PC-3 (cell line): ENCODE results near the gene SIN3B. TPM values are rescaled to one million over a fixed set of nuclear protein-coding genes. Genes with fewer than 3 reads are reported as not detected.

ENCODE experiments used
- ATAC-seq: fragments of 200-7000 bp; cut with Tn5 transposase; 2 replicates; pipeline ENCODE4 v1.9.1; 2020; ENCODE audit warnings: mild to moderate bottlenecking, moderate library complexity
- BruUV-seq: library from RNA; stranded (reverse); fragments of 400-500 nt; replicated peaks from 2 replicates; lab custom pipeline; 2021; lab: Mats Ljungman, UMichigan
- CTCF ChIA-PET: fragments of 300-600 bp; sonication (Branson Sonifier 250); formaldehyde crosslinking; loops from one replicate; lab custom pipeline; 2022; ENCODE audit warnings: antibody characterized with exemption; lab: Charles Lee
- POLR2A ChIA-PET: fragments of 300-600 bp; sonication (Branson Sonifier 250); formaldehyde crosslinking; loops from one replicate; lab custom pipeline; 2022; ENCODE audit warnings: antibody characterized with exemption; ENCODE audit not compliant: unreplicated experiment; lab: Charles Lee
- DNase-seq: peaks from one replicate; pipeline ENCODE4 v3.0.0-alpha.2; 2015
- H2AFZ ChIP-seq: fragments of 300-600 bp; sonication (generic); 2 replicates; pipeline ENCODE4 v1.6.0; 2016; ENCODE audit warnings: antibody characterized with exemption, low read length
- H3F3A ChIP-seq: fragments of 300-600 bp; sonication (generic); one replicate; pipeline ENCODE4 v1.6.0; 2017; ENCODE audit warnings: antibody characterized with exemption, low read length, control low read depth, mild to moderate bottlenecking; ENCODE audit not compliant: unreplicated experiment
- H3K27ac ChIP-seq: fragments of 300-600 bp; sonication (generic); 2 replicates; pipeline ENCODE4 v1.5.1; 2016; ENCODE audit warnings: mild to moderate bottlenecking, low read length
- H3K27me3 ChIP-seq: fragments of 300-600 bp; sonication (generic); 2 replicates; pipeline ENCODE4 v1.6.1; 2016; ENCODE audit warnings: low read length, mixed read lengths
- H3K36me3 ChIP-seq: fragments of 300-600 bp; sonication (generic); 2 replicates; pipeline ENCODE4 v1.6.1; 2016; ENCODE audit warnings: low read depth, mixed run types, low read length, mixed read lengths
- H3K4me1 ChIP-seq: fragments of 300-600 bp; sonication (generic); 2 replicates; pipeline ENCODE4 v1.5.1; 2016; ENCODE audit warnings: low read length; ENCODE audit not compliant: insufficient read depth
- H3K4me2 ChIP-seq: fragments of 300-600 bp; sonication (generic); 2 replicates; pipeline ENCODE4 v1.6.0; 2016; ENCODE audit warnings: low read length
- H3K4me3 ChIP-seq: fragments of 300-600 bp; sonication (generic); 2 replicates; pipeline ENCODE4 v1.5.1; 2016; ENCODE audit warnings: mild to moderate bottlenecking, low read length, mixed read lengths
- H3K79me2 ChIP-seq: fragments of 300-600 bp; sonication (generic); 2 replicates; pipeline ENCODE4 v1.6.1; 2017; ENCODE audit warnings: low read length, mixed read lengths
- H3K9ac ChIP-seq: fragments of 300-600 bp; sonication (generic); 2 replicates; pipeline ENCODE4 v1.6.0; 2016; ENCODE audit warnings: mild to moderate bottlenecking, low read length
- H3K9me2 ChIP-seq: fragments of 300-600 bp; sonication (generic); replicated peaks from 2 replicates; pipeline ENCODE4 v1.6.1; 2016; ENCODE audit warnings: mixed run types, low read length, mixed read lengths
- H3K9me3 ChIP-seq: fragments of 300-600 bp; sonication (generic); 2 replicates; pipeline ENCODE4 v1.6.1; 2016; ENCODE audit warnings: low read length, mixed read lengths
- H4K20me1 ChIP-seq: fragments of 300-600 bp; sonication (generic); 2 replicates; pipeline ENCODE4 v1.6.1; 2016; ENCODE audit warnings: low read length, mixed read lengths
- CTCF ChIP-seq: fragments of 300-600 bp; sonication (generic); conservative IDR thresholded peaks from 2 replicates; pipeline ENCODE4 v1.5.1; 2017; ENCODE audit warnings: antibody characterized with exemption, low read depth, mild to moderate bottlenecking, low read length
- EZH2 ChIP-seq: fragments of 300-600 bp; sonication (generic); IDR thresholded peaks from one replicate; pipeline ENCODE4 v1.6.1; 2017; ENCODE audit warnings: antibody characterized with exemption, mild to moderate bottlenecking, low read length; ENCODE audit not compliant: unreplicated experiment
- EZH2phosphoT487 ChIP-seq: fragments of 300-600 bp; sonication (generic); IDR thresholded peaks from 2 replicates; pipeline ENCODE4 v1.6.1; 2018; ENCODE audit warnings: mild to moderate bottlenecking, antibody characterized with exemption, low read length, borderline replicate concordance
- intact Hi-C: fragments of 100-400 bp; cut with micrococcal nuclease; formaldehyde crosslinking; loops from 2 replicates; pipeline ENCODE4 v1.9.0; 2023
- total RNA-seq: library from RNA; depleted of rRNA; stranded (reverse); fragments of >200 nt; gene quantifications from 2 replicates; pipeline ENCODE4 v1.2.3, GENCODE V29; 2014

SIN3B gene
- total RNA-seq, 1 experiment from 2014 or later: 46.4 TPM

GRCh38 chr19:16885166-16885565, 56.0 kb downstream of the SIN3B start:
- Histone ChIP-seq H3K36me3 (peaks cover 7% of the 10 kb centered on the region), H3K27me3 (no peaks in the 10 kb centered on the region), H3F3A (no peaks in the 10 kb centered on the region), H3K9me2 (no peaks in the 10 kb centered on the region), H3K9ac (no peak overlapping the region), H3K4me2 (no peak overlapping the region), H2AFZ (no peak overlapping the region), H3K79me2 (no peaks in the 10 kb centered on the region), H3K4me1 (0 out of 2 replicates have a peak, but pooled peaks cover 4% of the 10 kb centered on the region), H3K27ac (no peak overlapping the region), H4K20me1 (no peaks in the 10 kb centered on the region), H3K4me3 (no peak overlapping the region), H3K9me3 (peaks cover 5% of the 10 kb centered on the region; the same call in 1 of the 2 replicates)
- intact Hi-C loops: loop anchor here (5.0 kb wide), 1 partner anchor 168 kb away; the partner anchor contains the start of gene NWD1
- ChIA-PET CTCF (no interaction called here), POLR2A (no interaction called here)
- no peak for TF ChIP-seq CTCF
- no peak for TF ChIP-seq EZH2
- no peak for TF ChIP-seq EZH2phosphoT487
- no peak for ATAC-seq
- no TSS peak for BruUV-seq
- DNase-seq: no peak

DNA sequence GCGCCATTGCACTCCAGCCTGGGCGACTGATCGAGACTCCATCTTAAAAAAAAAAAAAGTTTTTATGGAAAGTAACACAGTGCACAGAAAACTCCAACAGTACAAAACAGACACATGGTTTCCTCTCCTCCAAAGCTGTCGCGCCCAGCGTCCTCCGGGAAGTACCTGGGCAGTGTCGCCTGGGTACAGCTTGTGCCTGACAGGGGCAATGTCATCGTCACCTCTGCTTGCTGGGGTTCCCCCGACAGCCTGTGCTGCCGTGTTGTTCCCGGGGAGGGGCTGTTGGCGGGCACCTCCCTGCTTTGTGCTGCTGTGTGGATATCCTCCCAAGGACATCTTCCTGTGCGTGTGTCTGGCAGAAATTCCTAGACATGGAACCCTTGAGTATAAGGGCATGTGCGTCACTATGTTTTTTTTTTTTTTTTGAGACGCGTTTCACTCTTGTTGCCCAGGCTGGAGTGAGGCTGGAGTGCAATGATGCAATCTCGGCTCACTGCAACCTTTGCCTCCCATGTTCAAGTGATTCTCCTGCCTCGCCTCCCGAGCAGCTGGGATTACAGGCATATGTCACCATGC, 57.2 kb downstream of the SIN3B start:
- H4K20me1 ChIP-seq: no peaks in the 10 kb centered on the region
- peak; percentile 54 for DNase-seq
- intact Hi-C loops: loop anchor here (5.0 kb wide), 1 partner anchor 169 kb away; the partner anchor contains the start of gene NWD1
- no TSS peak for BruUV-seq
- H3K4me3 ChIP-seq: peak overlapping the region; percentile 49
- H3K4me1 ChIP-seq: 0 out of 2 replicates have a peak, but pooled peaks cover 4% of the 10 kb centered on the region
- POLR2A ChIA-PET: no interaction called here
- no peaks in the 10 kb centered on the region for H3K79me2 ChIP-seq
- peak overlapping the region; percentile 42 for H3K27ac ChIP-seq
- no peaks in the 10 kb centered on the region for H3K27me3 ChIP-seq
- peak; percentile 50 for ATAC-seq
- peak overlapping the region; percentile 79 for H3K4me2 ChIP-seq
- no peaks in the 10 kb centered on the region for H3K9me2 ChIP-seq
- no peaks in the 10 kb centered on the region for H3K36me3 ChIP-seq
- H3K9me3 ChIP-seq: peaks cover 5% of the 10 kb centered on the region; the same call in 1 of the 2 replicates
- H2AFZ ChIP-seq: peak overlapping the region; percentile 71
- H3K9ac ChIP-seq: peak overlapping the region; percentile 34
- CTCF ChIA-PET: interaction anchor here (0.5 kb wide), 1 partner anchor 551 kb away, joined by 4 read pairs; no protein-coding TSS in a partner anchor
- H3F3A ChIP-seq: no peaks in the 10 kb centered on the region
- TF ChIP-seq CTCF (no peak), EZH2 (no peak), EZH2phosphoT487 (no peak)
